Measurements from ENCODE around the gene KLKB1.
"Not testable (repeated sequence)": the region's sequence is repeated elsewhere in the genome, so short reads cannot be mapped to it uniquely, and the experiment has no call there.

Gene KLKB1

GRCh38 chr4:186226521-186227189 lies 652 bp upstream of the KLKB1 start:
- DNase-seq (ENCODE audit: low spot score), result no peak

GRCh38 chr4:186227744-186228513 lies 622 bp downstream of the KLKB1 start:
- DNase-seq (ENCODE audit: low spot score), result no peak

DNA sequence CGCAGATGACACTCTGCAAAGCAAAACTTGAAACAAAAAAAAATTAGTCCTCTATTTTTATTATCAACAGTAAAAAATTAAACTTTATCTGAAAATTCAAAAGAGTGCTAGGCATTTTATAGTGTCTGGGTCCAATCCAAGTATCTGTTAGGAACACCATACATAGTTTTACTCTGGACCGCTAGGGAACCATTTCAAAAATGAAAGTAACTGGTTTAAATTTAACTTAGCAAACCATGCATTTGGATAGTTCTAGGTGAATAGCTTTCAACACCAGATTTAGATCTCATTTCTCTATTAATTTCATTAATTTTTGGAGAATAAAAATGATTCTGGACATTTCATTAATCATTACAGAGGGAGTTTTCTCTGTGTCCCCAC lies 1.2 kb downstream of the KLKB1 start:
- no peak for DNase-seq (ENCODE audit: low spot score)

DNA sequence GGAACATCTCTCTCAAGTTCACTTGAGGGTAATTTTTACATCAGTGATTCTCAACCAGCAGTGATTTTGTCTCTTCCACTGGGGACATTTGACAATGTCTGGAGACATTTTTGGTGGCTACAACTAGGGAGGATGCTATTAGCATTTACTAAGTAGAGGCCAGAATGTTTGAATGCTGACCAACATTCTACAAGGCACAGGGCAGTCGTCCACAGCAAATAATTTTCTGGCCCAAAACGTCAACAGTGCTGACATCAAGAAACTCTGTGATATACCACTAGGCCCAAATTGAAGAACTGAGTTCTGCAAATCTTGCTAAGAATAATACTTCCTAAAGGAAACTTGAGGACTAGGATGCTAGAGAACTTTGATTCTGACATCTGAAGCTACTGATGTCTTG lies 7.1 kb downstream of the KLKB1 start:
- DNase-seq (ENCODE audit: low spot score), result no peak

- no peak for DNase-seq (ENCODE audit: low spot score)
These were observed 8.8 kb downstream of the KLKB1 start for GRCh38 chr4:186236126-186236525.

- no peak for DNase-seq (ENCODE audit: low spot score)
These were observed 13.1 kb downstream of the KLKB1 start for GRCh38 chr4:186240452-186240847.

GRCh38 chr4:186240848-186241491 lies 13.7 kb downstream of the KLKB1 start:
- no peak for DNase-seq (ENCODE audit: low spot score)

DNA sequence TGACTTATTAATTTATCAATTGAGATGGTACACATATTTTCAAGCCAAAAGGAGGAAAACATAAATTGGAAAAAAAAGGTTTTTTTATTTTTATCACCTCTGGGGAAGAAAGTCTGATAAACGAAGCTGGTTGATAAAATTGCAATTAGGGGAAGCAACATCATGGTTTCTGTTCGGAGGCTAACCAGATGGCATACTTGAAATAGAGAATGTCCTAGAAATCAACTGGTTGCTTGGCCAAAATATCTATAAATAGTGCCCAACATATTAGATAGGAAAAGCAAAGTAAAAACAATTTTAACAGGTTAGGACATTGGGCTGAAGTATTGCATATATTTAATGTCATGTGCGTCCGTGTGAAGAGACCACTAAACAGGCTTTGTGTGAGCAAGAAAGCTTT lies 14.3 kb downstream of the KLKB1 start:
- DNase-seq (ENCODE audit: low spot score), result no peak

- not testable (repeated sequence) for DNase-seq (ENCODE audit: low spot score)
These were observed 14.7 kb downstream of the KLKB1 start for GRCh38 chr4:186242031-186242430.

- DNase-seq (ENCODE audit: low spot score), result no peak
These were observed 16.0 kb downstream of the KLKB1 start for GRCh38 chr4:186243331-186243730.

GRCh38 chr4:186244835-186245234 lies 17.5 kb downstream of the KLKB1 start:
- no peak for DNase-seq (ENCODE audit: low spot score)

- not testable (repeated sequence) for DNase-seq (ENCODE audit: low spot score)
These were observed 19.9 kb downstream of the KLKB1 start for GRCh38 chr4:186247062-186247752.

DNA sequence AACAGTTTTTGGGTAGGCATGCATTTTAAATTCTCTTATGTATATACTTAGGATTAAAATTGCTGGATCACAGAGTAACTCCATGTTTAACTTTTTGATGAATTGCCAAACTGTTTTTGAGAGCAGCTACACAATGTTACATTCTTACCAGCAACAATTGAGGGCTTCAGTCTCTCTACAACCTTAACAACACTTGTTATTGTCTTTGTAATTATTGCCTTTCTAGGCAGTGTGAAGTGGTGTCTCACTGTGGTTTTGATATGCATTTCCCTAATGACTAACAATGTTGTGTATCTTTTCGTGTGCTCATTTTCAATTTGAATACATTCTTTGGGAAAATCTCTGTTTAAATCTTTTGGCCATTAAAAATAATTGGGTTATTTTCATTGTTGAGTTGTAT lies 21.3 kb downstream of the KLKB1 start:
- peak; percentile 44 for DNase-seq (ENCODE audit: low spot score)

GRCh38 chr4:186249785-186250754 lies 22.8 kb downstream of the KLKB1 start:
- DNase-seq (ENCODE audit: low spot score), result no peak

GRCh38 chr4:186250760-186251159 lies 23.5 kb downstream of the KLKB1 start:
- DNase-seq (ENCODE audit: low spot score), result no peak

DNA sequence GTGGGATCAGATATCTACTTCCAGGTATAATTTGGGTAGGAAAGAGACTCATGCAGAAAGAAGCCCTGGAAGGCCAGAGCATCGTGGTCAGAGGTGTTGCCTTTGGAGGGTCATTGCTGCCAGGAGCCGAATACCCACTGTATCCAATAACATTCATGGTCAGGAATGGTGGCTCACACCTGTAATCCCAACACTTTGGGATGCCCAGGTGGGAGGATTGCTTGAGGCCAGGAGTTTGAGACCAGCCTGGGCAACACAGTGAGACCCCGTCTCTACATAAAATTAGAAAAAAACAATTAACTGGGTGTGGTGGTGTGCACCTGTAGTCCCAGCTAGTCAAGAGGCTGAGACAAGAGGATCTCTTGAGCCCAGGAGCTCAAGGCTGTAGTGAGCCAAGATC lies 27.8 kb downstream of the KLKB1 start:
- DNase-seq (ENCODE audit: low spot score), result no peak

DNA sequence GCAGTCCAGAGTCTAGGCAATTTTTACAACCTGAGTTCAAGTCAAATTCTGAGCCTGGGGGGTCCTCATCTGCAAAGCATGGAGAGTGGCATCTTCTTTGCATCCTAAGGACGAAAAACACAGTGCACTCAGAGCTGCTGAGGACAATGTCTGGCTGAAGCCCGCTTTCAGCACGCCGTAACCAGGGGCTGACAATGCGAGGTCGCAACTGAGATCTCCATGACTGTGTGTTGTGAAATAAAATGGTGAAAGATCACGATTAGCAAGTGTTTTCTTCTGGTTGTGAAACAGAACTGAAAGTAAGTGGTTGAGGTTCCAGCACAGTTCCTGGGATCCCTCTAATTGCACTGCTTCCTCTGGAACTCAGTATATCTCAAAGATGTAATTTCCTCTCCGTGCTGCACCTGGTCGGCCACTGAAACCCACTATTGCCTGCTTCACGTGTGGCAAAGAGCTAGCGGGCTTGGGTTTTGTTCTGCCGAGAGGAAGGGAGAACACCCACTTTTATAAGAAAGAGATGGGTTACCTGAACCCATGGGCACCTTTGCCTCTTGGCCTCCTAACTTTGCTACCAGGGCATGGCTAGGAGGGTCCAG lies 31.0 kb downstream of the KLKB1 start:
- DNase-seq (ENCODE audit: low spot score), result no peak

- DNase-seq (ENCODE audit: low spot score), result no peak
These were observed 32.8 kb downstream of the KLKB1 start for GRCh38 chr4:186260117-186260503.

DNA sequence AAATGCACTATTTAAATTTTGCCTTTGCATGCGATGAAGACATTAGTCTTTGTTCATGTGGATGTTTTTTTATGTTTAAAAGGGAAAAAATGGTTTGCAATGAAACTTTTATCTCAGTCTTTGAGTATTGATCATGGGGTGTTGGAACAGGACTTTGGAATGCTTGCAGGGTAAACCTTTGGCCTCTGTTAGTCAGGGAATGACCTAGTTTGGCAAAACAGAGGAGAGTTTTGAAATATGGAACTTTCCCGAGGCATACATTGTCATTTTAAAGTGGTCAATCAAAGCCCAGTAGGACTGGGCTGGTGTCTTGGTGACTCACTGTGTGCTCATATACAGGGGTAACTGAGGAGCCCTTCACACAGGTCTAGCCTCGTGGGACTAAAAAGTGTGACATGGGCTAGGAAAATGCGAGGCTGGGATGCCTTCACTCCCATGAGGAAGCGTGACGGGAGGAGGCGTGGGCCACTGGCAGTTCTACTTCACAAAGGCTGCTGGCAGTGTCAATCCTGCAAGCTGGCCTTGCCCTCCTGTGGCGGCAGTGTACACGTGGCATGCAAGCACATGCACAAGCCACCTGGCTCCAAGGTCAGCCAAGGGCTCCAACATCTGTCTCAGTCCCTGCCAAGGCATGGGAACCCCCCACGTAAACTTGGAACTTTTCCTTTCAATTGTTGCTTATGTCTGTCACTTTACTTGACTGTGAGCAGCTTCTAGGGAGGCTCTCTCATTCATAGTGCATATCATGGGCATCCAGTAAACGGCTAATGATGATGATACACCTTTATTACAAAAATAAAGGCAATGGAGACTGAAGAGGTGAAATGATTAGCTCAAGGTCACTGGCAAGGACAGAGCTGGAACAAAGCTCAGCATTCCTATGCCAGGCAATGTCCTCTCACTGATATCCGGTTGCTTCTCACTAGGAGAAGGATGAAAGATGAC lies 33.5 kb downstream of the KLKB1 start:
- no peak for DNase-seq (ENCODE audit: low spot score)

- no peak for DNase-seq (ENCODE audit: low spot score)
These were observed 37.4 kb downstream of the KLKB1 start for GRCh38 chr4:186264660-186265059.
